HG03175 (cell line): Measurements from ENCODE around the gene BGN.

Experiments
- ATAC-seq: cut with Tn5 transposase; IDR thresholded peaks from one replicate; pipeline ENCODE4 v1.9.1; 2021; ENCODE audit warnings: mild to moderate bottlenecking, moderate library complexity; ENCODE audit not compliant: unreplicated experiment

Gene BGN

GRCh38 chrX:153502796-153503195 is 8.0 kb downstream of the BGN start:
- ATAC-seq, result no peak

GRCh38 chrX:153504445-153505016 is 9.8 kb downstream of the BGN start:
- ATAC-seq, result no peak

GRCh38 chrX:153505361-153505760 is 10.6 kb downstream of the BGN start:
- ATAC-seq, result no peak

GRCh38 chrX:153507484-153508178 is 12.9 kb downstream of the BGN start:
- peak; percentile 77 for ATAC-seq

GRCh38 chrX:153509592-153509991 is 14.8 kb downstream of the BGN start:
- ATAC-seq, result no peak

DNA sequence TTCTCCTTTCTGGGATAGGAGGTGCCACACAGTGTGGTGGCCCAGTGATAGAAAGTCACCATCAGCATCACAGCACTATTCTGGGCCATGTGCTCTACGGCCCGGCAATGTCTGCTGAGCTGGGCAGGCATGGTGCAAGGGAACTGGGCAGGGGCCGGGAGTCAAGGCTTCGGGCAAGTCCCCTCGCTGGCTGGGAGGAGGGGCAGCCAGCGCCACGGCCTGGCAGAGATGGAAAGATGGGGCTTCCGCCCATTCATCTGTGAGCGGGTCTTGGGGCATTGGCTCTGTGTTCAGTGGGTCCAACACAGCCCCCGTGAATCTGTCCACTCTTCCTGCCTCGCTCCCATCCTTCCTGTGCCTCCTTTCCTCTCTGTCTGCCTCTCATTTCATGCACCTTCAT is 15.6 kb downstream of the BGN start:
- ATAC-seq, result no peak

DNA sequence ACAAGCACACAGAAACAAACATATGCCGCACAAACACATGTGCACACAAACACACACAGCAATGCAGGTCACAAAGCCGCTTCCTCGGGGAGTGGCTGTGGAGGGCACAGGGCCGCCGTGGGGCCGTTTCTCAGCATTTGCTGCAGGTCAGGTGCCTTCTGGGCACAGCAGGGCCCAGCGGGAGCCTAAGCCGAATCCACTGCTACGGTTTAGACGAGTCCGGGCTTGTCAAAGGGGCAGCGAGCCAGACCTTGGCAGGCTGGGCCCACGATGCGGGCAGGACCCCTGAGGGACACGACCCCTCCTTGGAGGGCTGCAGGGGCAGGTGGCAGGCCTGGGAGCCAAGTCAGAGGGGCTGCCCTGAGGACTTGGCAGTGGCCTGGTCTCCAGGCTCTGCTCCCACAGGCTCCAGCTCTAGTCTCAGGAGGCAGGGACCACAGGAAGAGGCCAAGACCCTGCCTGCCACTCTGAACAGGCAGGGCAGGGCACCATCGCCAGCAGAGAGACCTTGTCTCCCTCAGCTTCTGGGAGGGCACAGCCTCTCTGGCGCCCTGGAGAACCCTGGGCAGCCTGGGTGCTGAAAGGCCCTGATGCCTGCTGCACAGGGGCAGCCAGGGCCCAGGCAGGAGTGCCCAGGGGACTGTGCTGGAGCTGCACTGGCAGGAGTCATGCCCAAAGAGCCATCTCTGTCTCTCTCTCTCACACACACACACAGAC is 17.2 kb downstream of the BGN start:
- no peak for ATAC-seq

GRCh38 chrX:153512501-153512893 is 17.7 kb downstream of the BGN start:
- no peak for ATAC-seq

DNA sequence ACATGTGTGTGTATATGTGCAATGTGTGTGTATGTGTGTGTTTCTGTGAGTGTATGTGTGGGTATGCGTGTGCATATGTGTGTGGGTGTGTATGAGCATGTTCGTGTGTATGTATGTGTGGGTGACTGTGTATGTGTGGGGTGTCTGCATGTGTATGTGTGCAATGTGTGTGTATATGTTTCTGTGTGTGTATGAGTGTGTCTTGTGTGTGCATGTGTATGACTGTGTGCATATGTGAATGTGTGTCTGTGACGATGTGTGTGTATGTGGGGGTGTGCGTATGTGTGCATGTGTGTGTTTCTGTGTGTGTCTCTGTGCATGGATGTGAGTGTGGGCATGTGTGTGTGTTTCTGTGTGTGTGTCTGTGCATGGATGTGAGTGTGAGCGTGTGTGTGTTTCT is 18.5 kb downstream of the BGN start:
- ATAC-seq, result no peak

DNA sequence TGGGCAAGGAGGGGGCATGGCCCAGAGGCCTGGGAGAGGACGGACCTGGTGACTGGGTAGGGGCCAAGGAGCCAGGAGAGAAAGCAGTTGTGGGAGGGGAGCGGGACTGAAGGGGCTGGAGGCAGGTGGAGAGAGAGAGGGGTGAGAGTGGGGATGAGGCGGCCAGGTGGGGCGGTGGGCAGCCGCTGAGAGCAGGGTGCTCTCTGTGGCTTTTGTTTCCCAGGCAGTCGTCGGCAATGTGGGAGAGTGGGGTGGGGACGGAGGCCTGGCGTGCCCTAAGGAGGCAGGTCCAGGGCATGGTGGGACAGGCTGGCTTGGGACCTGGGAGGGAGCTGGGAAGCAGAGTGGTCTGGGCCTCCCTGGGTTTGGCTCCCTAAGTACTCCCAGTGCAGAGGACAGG is 19.5 kb downstream of the BGN start:
- ATAC-seq, result no peak

GRCh38 chrX:153515435-153515834 is 20.7 kb downstream of the BGN start:
- no peak for ATAC-seq

GRCh38 chrX:153516073-153516472 is 21.3 kb downstream of the BGN start:
- no peak for ATAC-seq

- ATAC-seq, result no peak
These were observed 22.6 kb downstream of the BGN start, which contains the start of gene ATP2B3 for GRCh38 chrX:153517423-153517822. ATP2B3 (plus strand) TSS chrX:153517642; CDS start chrX:153536248, 18,606 bp downstream.

DNA sequence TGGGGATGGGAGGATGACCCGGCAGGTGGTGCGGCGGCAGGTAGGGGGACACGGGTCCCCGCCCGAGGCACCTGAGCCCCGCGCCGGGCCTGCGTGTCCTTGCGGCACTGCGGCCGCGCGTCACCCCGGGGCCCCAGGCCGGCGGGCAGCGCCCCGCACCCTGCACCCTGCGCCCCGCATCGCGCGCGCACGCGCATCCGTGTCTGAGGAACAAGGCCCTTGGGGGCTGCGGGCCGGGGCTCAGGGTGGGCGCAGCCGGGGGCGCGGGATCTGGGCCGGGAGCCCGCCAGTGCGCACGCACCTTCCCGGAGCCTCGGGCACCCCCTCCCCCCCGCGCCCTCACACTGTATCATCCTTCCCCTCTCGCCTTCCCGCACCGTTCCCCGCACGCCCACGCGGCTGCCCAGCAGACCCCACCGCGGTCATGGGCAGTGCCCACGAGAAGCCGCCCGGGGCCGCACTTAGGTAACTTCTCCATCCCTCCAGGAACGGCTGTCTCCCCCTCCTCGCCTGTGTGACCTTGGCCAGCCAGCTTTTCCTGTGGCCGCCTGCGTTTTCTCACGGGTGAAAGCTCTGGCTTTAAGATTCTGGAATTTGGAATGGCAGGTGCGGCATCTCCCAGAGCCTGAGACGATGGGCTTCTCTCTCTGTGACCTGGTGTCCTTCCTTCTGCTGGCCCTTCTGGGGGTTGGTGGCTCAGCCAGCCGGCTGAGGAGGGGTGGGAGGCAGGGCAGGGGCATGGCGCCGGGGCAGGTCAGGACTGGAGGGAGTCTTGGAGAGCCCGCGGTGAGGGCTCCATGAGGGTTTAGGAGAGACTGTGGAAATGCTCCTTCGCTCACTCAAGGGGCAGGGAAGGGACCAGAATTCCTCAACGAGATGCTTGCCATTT is 23.4 kb downstream of the BGN start:
- ATAC-seq, result no peak

GRCh38 chrX:153519569-153520286 is 24.9 kb downstream of the BGN start:
- no peak for ATAC-seq

DNA sequence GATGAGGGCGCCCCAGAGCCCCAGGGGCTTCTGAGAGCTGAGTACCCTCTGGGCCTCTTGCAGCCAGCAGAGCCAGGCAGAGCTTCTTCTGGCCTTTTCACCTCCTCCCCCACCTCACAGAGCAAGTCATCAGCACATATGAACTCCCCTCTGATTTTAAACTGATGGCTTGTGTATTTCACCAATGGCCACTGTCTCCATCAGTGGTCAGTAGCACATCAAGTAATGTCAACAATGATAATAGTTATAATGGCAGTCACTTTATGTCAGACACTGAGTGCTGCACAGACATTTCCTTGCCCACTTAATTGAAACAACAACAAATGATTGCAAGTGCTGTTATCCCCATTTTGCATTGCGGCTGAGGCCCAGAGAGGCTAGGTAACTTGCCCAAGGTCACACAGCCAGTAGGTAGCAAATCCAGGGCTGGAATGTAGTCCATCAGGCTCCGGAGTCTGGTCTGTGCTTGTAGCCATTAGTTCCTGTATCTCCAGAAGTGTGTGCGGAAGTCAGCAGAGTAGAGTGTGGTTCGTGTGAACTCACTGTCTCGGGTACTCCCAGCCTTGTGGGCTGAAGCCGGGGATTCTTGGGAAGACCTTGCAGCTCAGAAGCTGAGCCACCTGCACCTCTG is 25.6 kb downstream of the BGN start:
- no peak for ATAC-seq

DNA sequence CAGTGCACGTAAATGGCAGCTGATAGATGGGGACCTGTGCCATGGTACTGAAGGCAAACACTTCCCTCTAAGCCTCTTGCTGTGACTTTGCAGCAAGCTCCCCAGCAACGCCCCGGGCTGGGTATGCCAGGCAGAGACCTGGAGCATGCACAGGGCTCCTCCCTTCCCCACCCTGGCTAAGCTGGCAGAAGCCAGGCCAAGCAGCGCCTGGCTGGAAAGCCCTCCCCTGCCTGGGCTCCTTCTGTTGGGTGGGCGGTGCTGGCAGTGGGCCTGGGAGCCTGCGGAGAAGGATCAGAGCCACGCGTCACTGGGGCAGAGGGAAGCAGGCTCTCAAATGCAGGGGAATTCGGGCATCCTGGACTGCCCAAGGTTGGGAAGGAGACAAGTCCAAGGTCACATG is 26.3 kb downstream of the BGN start:
- no peak for ATAC-seq

DNA sequence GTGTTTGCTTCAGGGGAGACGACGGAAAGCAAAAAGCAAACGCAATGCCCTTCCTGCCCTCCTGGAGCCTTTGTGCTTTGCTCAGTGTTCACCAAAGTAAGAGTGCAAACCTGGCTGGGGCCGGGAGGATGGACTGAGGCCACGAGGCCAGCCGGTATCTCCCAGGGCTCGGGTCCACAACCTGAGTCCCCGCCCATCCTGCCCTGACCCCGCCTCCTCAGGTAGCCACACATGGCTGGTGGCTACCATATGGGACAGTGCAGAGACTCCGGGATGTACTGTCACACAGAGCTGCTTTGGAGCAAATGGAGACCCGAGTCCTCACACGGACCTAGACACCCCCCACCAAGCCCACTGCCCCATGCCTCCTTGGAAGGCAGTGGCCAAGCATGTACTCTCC is 27.5 kb downstream of the BGN start:
- no peak for ATAC-seq

- no peak for ATAC-seq
These were observed 28.5 kb downstream of the BGN start for GRCh38 chrX:153523269-153523668.

DNA sequence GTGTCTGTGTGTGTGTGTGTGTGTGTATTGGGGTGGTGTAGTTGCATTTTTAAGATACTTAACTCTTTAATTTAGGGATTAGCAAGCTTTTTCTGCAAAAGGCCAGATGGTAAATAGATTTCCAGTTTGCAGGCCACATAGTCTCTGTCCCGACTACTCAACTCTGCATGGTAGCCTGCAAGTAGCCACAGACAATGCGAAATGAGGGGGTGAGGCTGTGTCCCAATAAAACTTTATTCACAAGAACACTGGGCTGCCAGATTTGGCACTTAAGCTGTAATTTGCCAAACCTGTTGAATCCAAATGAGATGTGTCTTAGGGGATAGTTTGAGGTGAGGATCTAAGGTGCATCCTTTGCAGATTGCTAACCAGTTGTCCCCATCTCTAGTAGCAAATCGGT is 29.5 kb downstream of the BGN start:
- ATAC-seq, result no peak
